GM12874 (cell line): ENCODE results near the gene NARF.

Experiments
- CTCF ChIP-seq: IDR thresholded peaks from 2 replicates; pipeline ENCODE4 v1.5.1; 2011; ENCODE audit warnings: low read depth, mild to moderate bottlenecking, control low read depth, low read length, moderate library complexity; ENCODE audit not compliant: insufficient read depth

The NARF gene

GRCh38 chr17:82415336-82415735, 43.2 kb upstream of the NARF start:
- TF ChIP-seq CTCF: no peak

GRCh38 chr17:82415786-82416185, 42.8 kb upstream of the NARF start:
- TF ChIP-seq CTCF: no peak

- no peak for TF ChIP-seq CTCF
These were observed 42.3 kb upstream of the NARF start for GRCh38 chr17:82416264-82416663.

- no peak for TF ChIP-seq CTCF
These were observed 41.8 kb upstream of the NARF start for GRCh38 chr17:82416771-82417170.

- TF ChIP-seq CTCF: no peak
These were observed 40.2 kb upstream of the NARF start, which contains the start of the genes HEXD and OGFOD3 for GRCh38 chr17:82418001-82418986. Gene HEXD, plus strand, starts transcription at chr17:82418347. Its CDS starts 1,453 bp downstream, at chr17:82419800. Gene OGFOD3, minus strand, starts transcription at chr17:82418586. Its CDS starts 101 bp downstream, at chr17:82418485.

GRCh38 chr17:82419540-82419939, 39.0 kb upstream of the NARF start:
- no peak for TF ChIP-seq CTCF

- TF ChIP-seq CTCF: peak; percentile 77
These were observed 34.3 kb upstream of the NARF start for GRCh38 chr17:82424001-82424862.
